Left cardiac atrium (tissue), 4 donors: ENCODE measurements around the gene MRPL14. TPM values are rescaled to one million over a fixed set of nuclear protein-coding genes. Genes with fewer than 3 reads are reported as not detected.
A peak's percentile ranks its signal among the peaks of the same experiment; 100 is the strongest.
"Not testable (repeated sequence)": the region's sequence is repeated elsewhere in the genome, so short reads cannot be mapped to it uniquely, and the experiment has no call there.

Source experiments
- ATAC-seq, 2 donors: fragments of 200-7000 bp; cut with Tn5 transposase; one replicate each; pipeline ENCODE4 v1.9.1; 2020; ENCODE audit warnings: mild to moderate bottlenecking in 2 of 2, moderate library complexity in 2 of 2
- DNase-seq: peaks from one replicate; pipeline ENCODE4 v3.0.0-alpha.2; 2020
- intact Hi-C, 2 donors: fragments of 100-400 bp; cut with DNase I; formaldehyde crosslinking; loops; one replicate each; pipeline versions ENCODE4 v1.14.1 to v1.15.1; 2022 to 2023
- total RNA-seq, 2 donors: library from RNA; stranded (reverse); fragmentation: NEBNext Ultra II Directional; extraction: Animal tissue kit (Norgen Biotek cat#: 25700); gene quantifications; one replicate each; pipeline ENCODE4 v1.2.1, GENCODE V29; 2021
- donor health status: DM: no; HTN: yes; CAD: no.
- donor health status: DM: no; HTN: yes; CAD: no; lungs with severe emphysema.
- donor health status: DM: yes; HTN: yes; CAD: no.
- donor health status: Dilated cardiomyopathy.

The MRPL14 gene
- total RNA-seq, 2 donors from 2014 or later: 32.4 to 41.2 TPM

DNA sequence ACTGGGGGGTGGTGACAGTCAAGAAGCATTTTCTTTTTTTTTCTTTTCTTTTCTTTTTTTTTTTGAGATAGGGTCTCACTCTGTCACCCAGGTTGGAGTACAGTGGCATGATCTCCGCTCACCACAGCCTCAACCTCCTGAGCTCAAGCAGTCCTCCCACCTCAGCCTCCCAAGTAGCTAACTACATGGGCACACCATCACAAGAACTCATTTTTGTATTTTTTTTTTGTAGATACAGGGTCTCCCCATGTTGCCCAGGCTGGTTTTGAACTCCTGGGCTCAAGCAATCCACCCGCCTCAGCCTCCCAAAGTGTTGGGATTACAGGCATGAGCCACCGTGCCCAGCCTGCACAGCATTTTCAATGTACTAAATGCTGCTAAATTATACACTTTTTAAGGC lies 35.9 kb downstream of the MRPL14 start:
- intact Hi-C loops: loop anchor here in 1 of 2 donors (10.0 kb wide), 1 partner anchor 173 kb away; the partner anchor contains the start of gene NFKBIE
- DNase-seq, ATAC-seq: not testable (repeated sequence)

- ATAC-seq: no peak
These were observed 36.8 kb downstream of the MRPL14 start for GRCh38 chr6:44090465-44090864.

GRCh38 chr6:44088827-44089590 lies 38.2 kb downstream of the MRPL14 start:
- intact Hi-C loops: no loop called here
- peak; percentile 13 for DNase-seq
- no peak for ATAC-seq

More at GRCh38 chr6:44090465-44090864, 36.8 kb downstream of the MRPL14 start:
- DNase-seq: peak; percentile 3
- intact Hi-C loops: loop anchor here in 1 of 2 donors (10.0 kb wide), 1 partner anchor 174 kb away; the partner anchor contains the start of gene NFKBIE

DNA sequence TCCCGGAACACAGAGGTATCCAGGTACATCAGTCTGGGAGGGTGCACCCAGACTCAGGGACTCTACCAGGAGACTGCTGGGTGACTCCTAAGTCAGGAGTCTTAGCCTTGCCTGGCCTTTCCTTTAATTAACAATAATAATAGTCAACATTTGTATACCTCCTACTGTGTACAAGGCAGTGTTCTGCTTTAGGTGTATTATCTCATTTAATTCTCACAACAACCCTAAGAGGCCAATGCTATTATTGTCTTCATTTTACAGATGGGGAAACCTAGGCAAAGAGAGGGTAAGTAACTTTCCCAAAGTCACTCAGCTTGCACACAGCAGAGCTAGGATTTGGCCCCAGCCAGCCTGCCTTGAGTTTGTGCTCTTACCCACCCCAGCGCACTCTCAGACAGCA lies 39.6 kb downstream of the MRPL14 start:
- DNase-seq: no peak
- intact Hi-C loops: no loop called here
- no peak for ATAC-seq

- peak; percentile 54 for DNase-seq
- intact Hi-C loops: no loop called here
- peak; percentile 38 to 45 for ATAC-seq
These were observed 40.2 kb downstream of the MRPL14 start for GRCh38 chr6:44086931-44087574.

DNA sequence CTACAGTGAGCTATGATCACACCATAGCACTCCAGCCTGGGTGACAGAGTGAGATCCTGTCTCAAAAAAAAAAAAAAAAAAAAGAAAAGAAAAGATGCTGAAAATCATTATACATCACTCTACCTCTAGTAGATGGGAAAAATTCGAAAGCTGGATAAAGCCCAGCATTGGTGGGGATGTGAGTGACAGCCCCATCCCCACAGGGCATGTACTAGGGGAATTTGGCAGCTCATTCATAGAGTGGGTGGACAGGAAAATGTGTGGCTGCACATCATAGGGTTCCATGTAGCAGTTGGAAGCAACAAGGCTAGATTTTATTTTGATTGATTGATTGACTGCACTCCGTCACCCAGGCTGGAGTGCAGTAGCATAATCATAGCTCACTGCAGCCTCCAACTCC lies 42.0 kb downstream of the MRPL14 start:
- no peak for ATAC-seq
- no peak for DNase-seq
- intact Hi-C loops: no loop called here

- ATAC-seq: peak; percentile 46 to 65
- DNase-seq: peak; percentile 55
- intact Hi-C loops: loop anchor here in 1 of 2 donors (5.0 kb wide), 1 partner anchor 477 kb away; no protein-coding TSS in a partner anchor
These were observed 42.8 kb downstream of the MRPL14 start for GRCh38 chr6:44084231-44085014.

DNA sequence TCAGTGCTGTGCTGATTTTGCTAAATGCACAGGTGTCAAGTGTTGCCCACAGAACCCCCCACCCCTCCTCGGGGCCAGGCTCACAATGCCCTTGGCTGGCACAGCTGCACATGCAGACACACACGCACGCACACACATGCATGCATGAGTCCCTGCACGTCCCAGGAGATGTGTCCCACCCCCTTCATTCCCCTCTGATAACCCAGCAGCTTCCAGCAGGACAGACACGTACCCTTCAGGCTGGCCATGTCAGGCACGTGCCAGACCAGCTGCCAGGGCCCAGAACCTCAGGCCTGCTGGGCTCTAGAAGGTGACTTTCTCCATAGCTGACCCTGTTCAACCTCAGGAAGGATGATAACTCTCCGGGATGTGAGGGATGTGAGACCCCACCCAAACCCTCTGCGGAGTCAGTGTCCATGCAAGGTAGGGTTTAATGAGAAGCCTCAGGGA lies 44.4 kb downstream of the MRPL14 start:
- ATAC-seq: no peak
- intact Hi-C loops: loop anchor here in 1 of 2 donors (5.0 kb wide), 1 partner anchor 476 kb away; no protein-coding TSS in a partner anchor

GRCh38 chr6:44081753-44082152 lies 45.5 kb downstream of the MRPL14 start:
- DNase-seq (no peak), ATAC-seq (no peak)
- intact Hi-C loops: loop anchor here (2.0 to 5.0 kb wide), 2 partner anchors 359 to 474 kb away; no protein-coding TSS in a partner anchor

More for the DNA sequence above, 44.4 kb downstream of the MRPL14 start:
- DNase-seq: no peak

- DNase-seq: no peak
- intact Hi-C loops: loop anchor here (2.0 to 5.0 kb wide), 2 partner anchors 358 to 474 kb away; no protein-coding TSS in a partner anchor
- no peak for ATAC-seq
These were observed 46.4 kb downstream of the MRPL14 start for GRCh38 chr6:44080561-44081521.

DNA sequence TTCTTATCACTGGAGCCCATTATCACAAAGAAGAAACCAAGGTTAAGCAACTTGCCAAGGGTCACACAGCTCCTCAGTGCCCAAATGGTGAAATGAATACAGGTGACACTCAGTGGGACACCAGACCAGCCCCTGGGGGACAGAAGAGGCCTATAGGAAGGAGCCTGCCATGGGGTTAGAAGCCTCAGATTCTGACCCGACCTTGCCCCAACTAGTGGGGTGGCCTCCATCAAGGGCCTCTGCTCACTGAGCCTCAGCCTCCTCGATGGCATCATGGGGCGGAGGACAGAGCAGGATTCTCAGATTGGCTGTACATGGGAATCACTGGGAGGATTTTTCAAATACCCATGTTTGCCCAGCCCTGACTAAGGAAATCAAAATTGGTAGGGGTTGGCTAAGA lies 47.6 kb downstream of the MRPL14 start:
- intact Hi-C loops: loop anchor here (1.0 to 10.0 kb wide), 6 partner anchors 225 to 472 kb away; no protein-coding TSS in a partner anchor
- no peak for ATAC-seq
- no peak for DNase-seq

DNA sequence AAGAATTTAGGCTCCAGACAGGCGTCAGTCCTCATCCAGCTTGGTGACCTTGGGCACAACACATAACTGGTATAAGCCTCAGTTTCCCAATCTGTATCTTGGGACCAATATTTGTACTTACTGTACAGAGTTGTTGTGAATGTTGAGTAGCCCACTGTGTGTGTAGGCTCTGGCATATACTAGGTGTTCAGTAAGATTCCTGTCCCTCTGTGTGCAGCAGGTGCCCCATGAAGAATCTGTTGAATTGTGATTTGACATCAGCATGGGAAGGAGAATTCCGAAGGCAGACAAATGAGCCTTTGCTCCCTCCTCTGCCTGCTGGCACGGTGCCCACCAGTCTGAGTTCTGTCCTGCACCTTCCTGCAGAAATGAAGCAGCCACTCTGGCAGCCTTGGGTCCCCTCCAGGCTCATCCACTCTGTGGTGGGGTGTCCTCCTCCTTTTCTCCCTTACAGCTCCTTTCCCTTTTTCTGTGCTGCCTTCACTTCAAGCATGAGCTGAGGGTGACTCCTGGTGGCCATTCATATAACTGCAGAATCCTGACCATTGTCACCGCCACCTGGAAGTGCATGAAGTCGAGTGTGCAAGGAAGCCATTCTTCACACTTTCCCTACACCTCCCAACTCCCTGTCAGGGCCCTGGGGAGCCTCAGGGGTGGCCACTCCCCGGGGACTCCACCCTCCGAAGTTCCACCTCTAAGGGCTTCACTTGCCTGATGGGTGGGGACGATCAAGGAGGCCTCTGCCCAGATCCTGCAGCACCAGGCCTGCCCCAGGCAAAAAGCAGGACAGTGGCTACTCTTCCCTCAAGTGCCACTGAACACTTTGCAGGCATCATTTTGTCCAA lies 48.2 kb downstream of the MRPL14 start:
- ATAC-seq (peak; percentile 28 to 29), DNase-seq (peak; percentile 53)
- intact Hi-C loops: loop anchor here in 1 of 2 donors (1.0 to 10.0 kb wide), 4 partner anchors 224 to 412 kb away; no protein-coding TSS in a partner anchor

DNA sequence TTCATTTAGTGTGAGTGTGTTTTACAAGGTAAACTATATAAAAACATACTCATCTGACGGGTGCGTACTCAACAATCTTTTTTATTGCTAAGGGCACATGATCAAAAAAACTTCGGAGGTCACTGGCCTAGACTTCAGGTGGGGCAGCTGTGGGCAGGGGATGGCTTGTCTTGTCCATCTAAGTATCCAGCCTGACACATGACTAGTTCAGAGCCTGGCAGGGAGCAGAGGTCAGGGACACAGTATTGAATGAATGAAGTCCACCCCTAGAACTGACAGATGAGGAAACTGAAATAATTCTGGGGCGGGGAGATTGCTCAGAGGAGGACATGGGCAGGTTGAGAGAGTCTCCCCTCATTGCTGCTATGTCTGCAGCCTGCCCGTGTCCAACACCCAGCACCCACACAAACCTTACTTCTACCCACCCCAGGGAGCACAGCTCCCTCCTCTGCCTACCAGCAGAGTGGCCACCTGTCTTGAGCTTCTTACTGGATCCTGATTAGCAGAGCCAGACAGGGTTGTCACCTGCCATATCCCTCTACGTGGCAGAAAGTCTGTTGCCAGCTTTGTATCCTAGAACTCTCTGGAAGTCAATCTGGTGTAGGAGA lies 48.9 kb downstream of the MRPL14 start:
- no peak for ATAC-seq
- no peak for DNase-seq
- intact Hi-C loops: loop anchor here in 1 of 2 donors (2.0 to 10.0 kb wide), 3 partner anchors 224 to 412 kb away; no protein-coding TSS in a partner anchor

DNA sequence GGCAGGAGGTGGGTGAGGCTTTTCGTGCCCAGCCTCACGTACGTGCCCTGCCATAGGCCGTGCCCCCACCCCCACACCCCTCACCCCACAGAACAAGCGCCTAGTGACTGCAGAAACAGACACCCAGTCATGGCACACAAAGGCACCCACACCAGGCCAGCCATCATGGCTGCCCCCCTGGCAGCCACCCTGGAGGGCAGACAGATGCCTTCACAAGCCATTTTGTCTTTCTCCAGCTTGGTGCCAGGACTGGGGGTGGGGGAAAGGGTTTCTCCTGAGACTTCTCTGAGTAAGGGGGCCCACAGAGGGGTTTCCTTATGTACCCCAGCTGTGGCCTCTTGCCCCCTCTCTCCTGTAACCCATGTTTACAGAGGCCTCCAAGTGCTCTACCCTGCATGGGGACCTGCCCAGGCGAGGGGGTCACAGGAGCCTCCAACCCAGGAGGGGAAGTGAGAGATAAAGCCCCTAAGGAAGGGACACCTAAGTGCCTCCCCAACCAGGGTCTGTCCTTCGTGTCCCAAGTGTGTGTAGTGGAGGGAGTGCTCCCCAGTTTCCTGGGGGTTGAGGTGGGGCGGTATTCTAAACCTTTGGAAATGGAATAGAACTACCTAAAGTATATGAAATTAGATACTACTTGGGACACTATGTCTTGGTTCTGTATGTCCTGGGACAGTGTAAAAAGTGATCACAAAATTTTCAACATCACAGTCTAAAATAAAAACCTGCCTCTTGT lies 49.9 kb downstream of the MRPL14 start:
- no peak for DNase-seq
- intact Hi-C loops: loop anchor here in 1 of 2 donors (10.0 kb wide), 1 partner anchor 223 kb away; no protein-coding TSS in a partner anchor

DNA sequence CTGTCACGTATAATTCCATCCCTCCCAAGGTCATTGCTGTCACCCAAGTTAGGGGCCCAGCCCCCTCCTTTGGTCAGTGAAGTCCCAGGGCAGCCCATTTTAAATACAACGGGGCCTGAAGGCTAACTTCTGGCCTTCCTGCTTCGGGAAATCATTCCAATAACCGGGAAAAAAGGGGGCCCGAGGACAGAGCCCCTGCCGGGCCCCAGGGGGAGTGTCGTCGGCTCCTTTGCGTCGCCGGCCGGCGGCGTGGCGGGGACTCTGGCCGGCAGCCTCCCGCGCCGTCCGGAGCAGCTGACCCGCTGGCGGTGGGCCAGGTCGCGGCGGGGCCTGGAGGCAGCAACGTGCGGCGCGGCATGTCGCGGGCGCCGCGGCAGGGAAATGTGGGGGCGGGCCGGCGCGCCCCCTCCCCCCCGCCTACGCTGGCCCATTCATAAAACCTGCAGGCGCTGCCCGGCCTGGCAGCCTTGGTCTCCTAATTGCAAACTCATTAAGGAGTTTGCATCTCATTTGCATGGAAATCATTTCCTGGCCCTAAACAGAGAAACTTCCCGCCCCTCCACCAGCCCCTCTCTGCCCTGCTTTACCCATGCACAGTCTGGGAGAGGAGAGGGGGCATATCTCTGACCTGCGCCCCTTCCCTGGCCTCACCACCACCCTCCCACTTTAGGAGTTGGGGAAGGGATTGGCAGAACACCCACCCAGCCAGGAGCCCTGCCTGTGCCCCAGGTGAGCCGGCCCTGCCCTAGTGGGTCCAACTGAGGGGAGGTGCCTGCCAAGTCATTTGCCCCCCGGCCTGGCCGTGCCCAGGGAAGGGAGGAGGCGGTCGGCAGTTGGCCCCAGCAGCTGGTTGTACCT lies 50.7 kb downstream of the MRPL14 start:
- intact Hi-C loops: loop anchor here in 1 of 2 donors (10.0 kb wide), 1 partner anchor 222 kb away; no protein-coding TSS in a partner anchor
- DNase-seq (peak; percentile 71), ATAC-seq (peak; percentile 1 to 15)

More for the DNA sequence above, 49.9 kb downstream of the MRPL14 start:
- no peak for ATAC-seq
